Neural progenitor cell (in vitro differentiated cells): ENCODE measurements around the gene BAIAP3. TPM values are rescaled to one million over a fixed set of nuclear protein-coding genes. Genes with fewer than 3 reads are reported as not detected.

Source experiments
- DNase-seq: peaks from one replicate; pipeline ENCODE4 v3.0.0-alpha.2; 2016; ENCODE audit warnings: low spot score
- H2AFZ ChIP-seq: fragments of 200-600 bp; sonication (generic); replicated peaks from 2 replicates; pipeline ENCODE4 v1.6.1; 2016; ENCODE audit warnings: antibody characterized with exemption
- H3F3A ChIP-seq: fragments of 200-600 bp; sonication (generic); 2 replicates; pipeline ENCODE4 v1.6.1; 2016; ENCODE audit warnings: antibody characterized with exemption, low read depth
- H3K27ac ChIP-seq: fragments of 200-600 bp; sonication (generic); 2 replicates; pipeline ENCODE4 v1.5.1; 2016; ENCODE audit warnings: mild to moderate bottlenecking
- H3K27me3 ChIP-seq: fragments of 200-600 bp; sonication (generic); 2 replicates; pipeline ENCODE4 v1.6.1; 2016; ENCODE audit warnings: mild to moderate bottlenecking, moderate library complexity
- H3K36me3 ChIP-seq: fragments of 200-600 bp; sonication (generic); 2 replicates; pipeline ENCODE4 v1.5.1; 2016
- H3K4me1 ChIP-seq: fragments of 200-600 bp; sonication (generic); 2 replicates; pipeline ENCODE4 v1.6.1; 2016; ENCODE audit warnings: mixed run types
- H3K4me2 ChIP-seq: fragments of 200-600 bp; sonication (generic); 2 replicates; pipeline ENCODE4 v1.6.1; 2016
- H3K4me3 ChIP-seq: fragments of 200-600 bp; sonication (generic); 2 replicates; pipeline ENCODE4 v1.5.1; 2016
- H3K79me2 ChIP-seq: fragments of 200-600 bp; sonication (generic); 2 replicates; pipeline ENCODE4 v1.6.1; 2016; ENCODE audit warnings: low read depth
- H3K9ac ChIP-seq: fragments of 200-600 bp; sonication (generic); 2 replicates; pipeline ENCODE4 v1.6.1; 2016
- H3K9me3 ChIP-seq: fragments of 200-600 bp; sonication (generic); 2 replicates; pipeline ENCODE4 v1.5.1; 2016; ENCODE audit warnings: low read depth
- H4K20me1 ChIP-seq: fragments of 200-600 bp; sonication (generic); 2 replicates; pipeline ENCODE4 v1.6.1; 2016; ENCODE audit warnings: low read depth
- H3K27ac Mint-ChIP-seq: 3 replicates; pipeline ENCODE4 v1.8.0; 2021; ENCODE audit warnings: mixed read lengths
- H3K27me3 Mint-ChIP-seq: 2 replicates; pipeline ENCODE4 v1.8.0; 2022; ENCODE audit warnings: low read depth, mild to moderate bottlenecking, inconsistent platforms, moderate library complexity, mixed read lengths; ENCODE audit not compliant: insufficient read depth
- H3K36me3 Mint-ChIP-seq: 3 replicates; pipeline ENCODE4 v1.8.0; 2021; ENCODE audit warnings: mixed read lengths
- H3K4me1 Mint-ChIP-seq: 3 replicates; pipeline ENCODE4 v1.8.0; 2021; ENCODE audit warnings: mixed read lengths
- H3K4me3 Mint-ChIP-seq: 3 replicates; pipeline ENCODE4 v1.8.0; 2021; ENCODE audit warnings: mild to moderate bottlenecking, moderate library complexity, mixed read lengths
- H3K9me3 Mint-ChIP-seq: 3 replicates; pipeline ENCODE4 v1.8.0; 2020; ENCODE audit warnings: mixed read lengths
- EZH2 ChIP-seq: fragments of 200-600 bp; sonication (generic); IDR thresholded peaks from 2 replicates; pipeline ENCODE4 v1.6.1; 2017; ENCODE audit warnings: antibody characterized with exemption, mild to moderate bottlenecking, moderate library complexity
- EZH2phosphoT487 ChIP-seq: fragments of 200-600 bp; sonication (generic); IDR thresholded peaks from 2 replicates; pipeline ENCODE4 v1.6.1; 2017; ENCODE audit warnings: antibody characterized with exemption
- total RNA-seq: library from RNA; depleted of rRNA; stranded (reverse); fragments of >200 nt; gene quantifications from 2 replicates; pipeline ENCODE4 v1.2.3, GENCODE V29; 2015; ENCODE audit warnings: low replicate concordance
- TF ChIP-seq, protein P1 (sequence below): fragments of 200-600 bp; sonication (generic); IDR thresholded peaks from 2 replicates; pipeline ENCODE4 v1.5.1; 2017; ENCODE audit warnings: antibody characterized with exemption, mild to moderate bottlenecking

BAIAP3 gene
- total RNA-seq, 1 donor from 2014 or later: 0.34 TPM

DNA sequence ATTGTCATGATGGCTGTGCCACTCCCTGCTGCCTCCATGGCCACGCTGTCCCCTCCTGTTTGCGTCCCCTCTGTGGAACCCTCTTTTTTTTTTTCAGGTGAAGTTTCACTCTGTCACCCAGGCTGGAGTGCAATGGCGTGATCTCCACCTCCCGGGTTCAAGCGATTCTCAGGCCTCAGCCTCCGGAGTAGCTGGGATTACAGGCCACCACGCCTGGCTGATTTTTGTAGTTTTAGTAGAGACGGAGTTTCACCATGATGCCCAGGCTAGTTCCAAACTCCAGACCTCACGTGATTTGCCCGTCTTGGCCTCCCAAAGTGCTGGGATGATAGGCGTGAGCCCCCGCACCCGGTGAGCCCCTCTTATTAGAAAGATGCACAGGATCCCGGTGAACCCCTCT, 35.0 kb upstream of the BAIAP3 start:
- H3K79me2 ChIP-seq: no peaks in the 10 kb centered on the region
- Mint-ChIP-seq H3K4me3 (no peak overlapping the region), H3K27ac (no peak overlapping the region), H3K36me3 (no peaks in the 10 kb centered on the region), H3K9me3 (no peaks in the 10 kb centered on the region), H3K27me3 (peaks cover 13% of the 10 kb centered on the region), H3K4me1 (peaks cover 11% of the 10 kb centered on the region)
- no peak overlapping the region for H3K4me3 ChIP-seq
- H3K9me3 ChIP-seq: no peaks in the 10 kb centered on the region
- H3K36me3 ChIP-seq: no peaks in the 10 kb centered on the region
- no peaks in the 10 kb centered on the region for H4K20me1 ChIP-seq
- no peak for TF ChIP-seq EZH2
- TF ChIP-seq, protein P1, sequence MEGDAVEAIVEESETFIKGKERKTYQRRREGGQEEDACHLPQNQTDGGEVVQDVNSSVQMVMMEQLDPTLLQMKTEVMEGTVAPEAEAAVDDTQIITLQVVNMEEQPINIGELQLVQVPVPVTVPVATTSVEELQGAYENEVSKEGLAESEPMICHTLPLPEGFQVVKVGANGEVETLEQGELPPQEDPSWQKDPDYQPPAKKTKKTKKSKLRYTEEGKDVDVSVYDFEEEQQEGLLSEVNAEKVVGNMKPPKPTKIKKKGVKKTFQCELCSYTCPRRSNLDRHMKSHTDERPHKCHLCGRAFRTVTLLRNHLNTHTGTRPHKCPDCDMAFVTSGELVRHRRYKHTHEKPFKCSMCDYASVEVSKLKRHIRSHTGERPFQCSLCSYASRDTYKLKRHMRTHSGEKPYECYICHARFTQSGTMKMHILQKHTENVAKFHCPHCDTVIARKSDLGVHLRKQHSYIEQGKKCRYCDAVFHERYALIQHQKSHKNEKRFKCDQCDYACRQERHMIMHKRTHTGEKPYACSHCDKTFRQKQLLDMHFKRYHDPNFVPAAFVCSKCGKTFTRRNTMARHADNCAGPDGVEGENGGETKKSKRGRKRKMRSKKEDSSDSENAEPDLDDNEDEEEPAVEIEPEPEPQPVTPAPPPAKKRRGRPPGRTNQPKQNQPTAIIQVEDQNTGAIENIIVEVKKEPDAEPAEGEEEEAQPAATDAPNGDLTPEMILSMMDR: no peak
- TF ChIP-seq EZH2phosphoT487: no peak
- no peak overlapping the region for H3K9ac ChIP-seq
- H3K27me3 ChIP-seq: peaks cover 30% of the 10 kb centered on the region
- no peaks in the 10 kb centered on the region for H3F3A ChIP-seq
- H3K4me1 ChIP-seq: peaks cover 3% of the 10 kb centered on the region
- no peak for DNase-seq
- no peak overlapping the region for H2AFZ ChIP-seq
- no peak overlapping the region for H3K27ac ChIP-seq
- H3K4me2 ChIP-seq: no peak overlapping the region

DNA sequence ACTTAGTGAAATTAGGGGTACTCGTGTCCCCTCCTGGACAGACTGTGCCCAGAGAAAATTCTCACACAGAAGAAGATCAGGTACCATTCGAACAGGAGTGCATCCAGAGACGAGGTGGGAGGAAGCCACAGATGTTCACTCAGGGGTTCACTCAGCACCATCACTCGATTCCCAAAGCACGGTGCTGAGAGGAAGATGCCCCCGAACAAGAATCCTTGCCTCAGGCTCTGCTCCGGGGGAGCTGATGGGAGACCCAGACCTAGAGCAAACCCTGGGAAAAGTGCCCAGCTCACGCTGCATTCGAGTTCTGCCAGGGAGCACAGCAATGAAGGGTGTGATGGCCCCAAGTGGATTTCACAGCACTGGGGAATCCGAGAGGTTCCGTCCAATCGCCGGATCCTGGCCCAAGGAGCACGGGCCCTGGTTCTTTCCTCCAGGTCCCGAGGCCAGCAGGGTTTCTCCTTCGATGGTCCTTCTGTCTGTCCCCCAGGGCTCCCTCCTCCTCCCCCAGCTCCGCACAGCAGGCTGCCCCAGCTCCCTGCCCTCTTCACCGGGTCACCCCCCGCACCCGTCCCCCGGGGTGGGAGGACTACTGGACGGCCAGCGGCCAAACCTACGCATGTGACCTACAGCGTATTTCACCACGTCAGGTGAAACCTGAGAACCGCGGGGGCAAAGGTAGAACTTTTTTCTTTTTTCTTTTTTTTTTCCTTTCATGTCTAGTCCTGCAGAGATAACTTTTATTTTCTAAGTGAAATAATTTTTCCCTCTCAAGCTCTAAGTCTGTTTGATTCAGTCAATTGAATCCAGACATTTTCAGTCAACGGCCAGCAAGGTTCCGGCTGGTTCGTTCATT, 34.2 kb upstream of the BAIAP3 start:
- Histone ChIP-seq H2AFZ (no peak overlapping the region), H3K4me3 (no peak overlapping the region), H3K4me2 (no peak overlapping the region), H3K4me1 (peaks cover 3% of the 10 kb centered on the region), H3K9ac (no peak overlapping the region), H3K79me2 (no peaks in the 10 kb centered on the region), H3F3A (no peaks in the 10 kb centered on the region), H3K36me3 (no peaks in the 10 kb centered on the region), H3K9me3 (no peaks in the 10 kb centered on the region), H3K27me3 (peaks cover 30% of the 10 kb centered on the region), H3K27ac (no peak overlapping the region), H4K20me1 (no peaks in the 10 kb centered on the region)
- H3K27ac Mint-ChIP-seq: no peak overlapping the region
- H3K27me3 Mint-ChIP-seq: peaks cover 12% of the 10 kb centered on the region
- no peaks in the 10 kb centered on the region for H3K36me3 Mint-ChIP-seq
- TF ChIP-seq, protein P1: no peak
- TF ChIP-seq EZH2 (no peak), EZH2phosphoT487 (no peak)
- DNase-seq: no peak
- H3K4me3 Mint-ChIP-seq: no peak overlapping the region
- H3K9me3 Mint-ChIP-seq: no peaks in the 10 kb centered on the region
- peaks cover 10% of the 10 kb centered on the region for H3K4me1 Mint-ChIP-seq

DNA sequence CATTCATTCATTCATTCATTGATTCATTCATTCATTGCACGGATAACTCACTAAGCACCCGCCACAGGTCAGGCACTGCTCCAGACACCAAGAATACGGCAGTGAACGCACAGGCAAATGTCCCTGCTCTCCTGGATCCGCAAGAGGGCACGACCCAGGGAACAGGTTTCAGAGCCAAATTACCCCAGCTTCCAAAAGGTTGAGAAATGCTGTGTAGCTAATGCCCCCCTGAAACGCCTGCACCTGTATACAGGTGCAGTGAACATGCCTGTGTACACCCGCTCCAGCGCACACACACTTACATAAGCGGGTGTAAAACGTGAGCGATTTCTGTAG, 33.6 kb upstream of the BAIAP3 start:
- no peaks in the 10 kb centered on the region for H3K9me3 Mint-ChIP-seq
- Histone ChIP-seq H3K27me3 (peaks cover 30% of the 10 kb centered on the region), H3K4me1 (peaks cover 3% of the 10 kb centered on the region), H3K27ac (no peak overlapping the region), H3K9ac (no peak overlapping the region), H3K4me3 (no peak overlapping the region), H4K20me1 (no peaks in the 10 kb centered on the region), H2AFZ (no peak overlapping the region), H3K9me3 (no peaks in the 10 kb centered on the region), H3K79me2 (no peaks in the 10 kb centered on the region), H3K36me3 (no peaks in the 10 kb centered on the region), H3F3A (no peaks in the 10 kb centered on the region), H3K4me2 (no peak overlapping the region)
- no peaks in the 10 kb centered on the region for H3K36me3 Mint-ChIP-seq
- no peak for DNase-seq
- no peak overlapping the region for H3K4me3 Mint-ChIP-seq
- H3K27me3 Mint-ChIP-seq: peaks cover 12% of the 10 kb centered on the region
- TF ChIP-seq, protein P1: no peak
- TF ChIP-seq EZH2phosphoT487: no peak
- TF ChIP-seq EZH2: no peak
- H3K27ac Mint-ChIP-seq: no peak overlapping the region
- H3K4me1 Mint-ChIP-seq: peaks cover 6% of the 10 kb centered on the region
